ENCODE results near the gene RUNX2.
"Not testable (repeated sequence)": the region's sequence is repeated elsewhere in the genome, so short reads cannot be mapped to it uniquely, and the experiment has no call there.

Gene RUNX2

GRCh38 chr6:45457141-45457540 lies 129.0 kb downstream of the RUNX2 start:
- no peaks in the 10 kb centered on the region; the same call in 1 of the 2 replicates for H3K36me3 ChIP-seq (ENCODE audit: insufficient read depth, low read length)

GRCh38 chr6:45458672-45459071 lies 130.5 kb downstream of the RUNX2 start:
- Histone ChIP-seq H3K36me3 (ENCODE audit: insufficient read depth, low read length) (no peaks in the 10 kb centered on the region; the same call in 1 of the 2 replicates), H3K9ac (ENCODE audit: low read depth, low read length) (no peak overlapping the region), H3K4me1 (ENCODE audit: insufficient read depth, low read length) (peaks cover 7% of the 10 kb centered on the region)

More at GRCh38 chr6:45457141-45457540, 129.0 kb downstream of the RUNX2 start:
- H3K4me1 ChIP-seq (ENCODE audit: insufficient read depth, low read length) = peaks cover 9% of the 10 kb centered on the region
- H3K9me3 ChIP-seq (ENCODE audit: control insufficient read depth, insufficient read depth, low read length) = no peaks in the 10 kb centered on the region
- no peak overlapping the region for H3K9ac ChIP-seq (ENCODE audit: low read depth, low read length)

GRCh38 chr6:45460166-45460565 lies 132.0 kb downstream of the RUNX2 start:
- Histone ChIP-seq H3K36me3 (ENCODE audit: insufficient read depth, low read length) (no peaks in the 10 kb centered on the region; the same call in 1 of the 2 replicates), H3K4me1 (ENCODE audit: insufficient read depth, low read length) (no peaks in the 10 kb centered on the region), H3K9ac (ENCODE audit: low read depth, low read length) (no peak overlapping the region), H3K9me3 (ENCODE audit: control insufficient read depth, insufficient read depth, low read length) (no peaks in the 10 kb centered on the region)

More at GRCh38 chr6:45458672-45459071, 130.5 kb downstream of the RUNX2 start:
- no peaks in the 10 kb centered on the region for H3K9me3 ChIP-seq (ENCODE audit: control insufficient read depth, insufficient read depth, low read length)

GRCh38 chr6:45461486-45461885 lies 133.4 kb downstream of the RUNX2 start:
- H3K4me1 ChIP-seq (ENCODE audit: insufficient read depth, low read length) = no peaks in the 10 kb centered on the region
- no peaks in the 10 kb centered on the region for H3K9me3 ChIP-seq (ENCODE audit: control insufficient read depth, insufficient read depth, low read length)
- no peaks in the 10 kb centered on the region; the same call in 1 of the 2 replicates for H3K36me3 ChIP-seq (ENCODE audit: insufficient read depth, low read length)
- no peak overlapping the region for H3K9ac ChIP-seq (ENCODE audit: low read depth, low read length)

GRCh38 chr6:45462190-45463134 lies 134.3 kb downstream of the RUNX2 start:
- no peak overlapping the region for H3K9ac ChIP-seq (ENCODE audit: low read depth, low read length)
- H3K9me3 ChIP-seq (ENCODE audit: control insufficient read depth, insufficient read depth, low read length) = no peaks in the 10 kb centered on the region
- H3K36me3 ChIP-seq (ENCODE audit: insufficient read depth, low read length) = no peaks in the 10 kb centered on the region; the same call in 1 of the 2 replicates
- no peaks in the 10 kb centered on the region for H3K4me1 ChIP-seq (ENCODE audit: insufficient read depth, low read length)

- no peaks in the 10 kb centered on the region for H3K9me3 ChIP-seq (ENCODE audit: control insufficient read depth, insufficient read depth, low read length)
- no peak overlapping the region for H3K9ac ChIP-seq (ENCODE audit: low read depth, low read length)
- no peaks in the 10 kb centered on the region for H3K4me1 ChIP-seq (ENCODE audit: insufficient read depth, low read length)
- H3K36me3 ChIP-seq (ENCODE audit: insufficient read depth, low read length) = no peaks in the 10 kb centered on the region; the same call in 1 of the 2 replicates
Measured at GRCh38 chr6:45464685-45465084, 136.6 kb downstream of the RUNX2 start.

GRCh38 chr6:45466686-45467085 lies 138.6 kb downstream of the RUNX2 start:
- no peaks in the 10 kb centered on the region for H3K4me1 ChIP-seq (ENCODE audit: insufficient read depth, low read length)
- H3K9ac ChIP-seq (ENCODE audit: low read depth, low read length) = no peak overlapping the region
- no peaks in the 10 kb centered on the region for H3K36me3 ChIP-seq (ENCODE audit: insufficient read depth, low read length)
- no peaks in the 10 kb centered on the region for H3K9me3 ChIP-seq (ENCODE audit: control insufficient read depth, insufficient read depth, low read length)

GRCh38 chr6:45467417-45467816 lies 139.3 kb downstream of the RUNX2 start:
- H3K36me3 ChIP-seq (ENCODE audit: insufficient read depth, low read length); H3K9me3 ChIP-seq (ENCODE audit: control insufficient read depth, insufficient read depth, low read length); H3K4me1 ChIP-seq (ENCODE audit: insufficient read depth, low read length); H3K9ac ChIP-seq (ENCODE audit: low read depth, low read length): not testable (repeated sequence)

- Histone ChIP-seq H3K4me1 (ENCODE audit: insufficient read depth, low read length) (0 out of 2 replicates have a peak, but pooled peaks cover 2% of the 10 kb centered on the region), H3K9ac (ENCODE audit: low read depth, low read length) (no peak overlapping the region), H3K9me3 (ENCODE audit: control insufficient read depth, insufficient read depth, low read length) (no peaks in the 10 kb centered on the region), H3K36me3 (ENCODE audit: insufficient read depth, low read length) (no peaks in the 10 kb centered on the region)
Measured at GRCh38 chr6:45467853-45468252, 139.7 kb downstream of the RUNX2 start.

- Histone ChIP-seq H3K36me3 (ENCODE audit: insufficient read depth, low read length) (no peaks in the 10 kb centered on the region), H3K9me3 (ENCODE audit: control insufficient read depth, insufficient read depth, low read length) (no peaks in the 10 kb centered on the region), H3K9ac (ENCODE audit: low read depth, low read length) (no peak overlapping the region), H3K4me1 (ENCODE audit: insufficient read depth, low read length) (0 out of 2 replicates have a peak, but pooled peaks cover 3% of the 10 kb centered on the region)
Measured at GRCh38 chr6:45469663-45470062, 141.5 kb downstream of the RUNX2 start.

- Histone ChIP-seq H3K9me3 (ENCODE audit: control insufficient read depth, insufficient read depth, low read length) (no peaks in the 10 kb centered on the region), H3K36me3 (ENCODE audit: insufficient read depth, low read length) (no peaks in the 10 kb centered on the region), H3K4me1 (ENCODE audit: insufficient read depth, low read length) (0 out of 2 replicates have a peak, but pooled peaks cover 3% of the 10 kb centered on the region), H3K9ac (ENCODE audit: low read depth, low read length) (no peak overlapping the region)
Measured at GRCh38 chr6:45470131-45470738, 142.1 kb downstream of the RUNX2 start.

- Histone ChIP-seq H3K4me1 (ENCODE audit: insufficient read depth, low read length) (0 out of 2 replicates have a peak, but pooled peaks cover 3% of the 10 kb centered on the region), H3K9me3 (ENCODE audit: control insufficient read depth, insufficient read depth, low read length) (no peaks in the 10 kb centered on the region), H3K9ac (ENCODE audit: low read depth, low read length) (no peak overlapping the region), H3K36me3 (ENCODE audit: insufficient read depth, low read length) (no peaks in the 10 kb centered on the region)
Measured at GRCh38 chr6:45472382-45472781, 144.3 kb downstream of the RUNX2 start.

GRCh38 chr6:45473121-45473993 lies 145.2 kb downstream of the RUNX2 start:
- H3K4me1 ChIP-seq (ENCODE audit: insufficient read depth, low read length) = 0 out of 2 replicates have a peak, but pooled peaks cover 3% of the 10 kb centered on the region

GRCh38 chr6:45474376-45474775 lies 146.2 kb downstream of the RUNX2 start:
- H3K36me3 ChIP-seq (ENCODE audit: insufficient read depth, low read length) = no peaks in the 10 kb centered on the region
- H3K4me1 ChIP-seq (ENCODE audit: insufficient read depth, low read length) = 0 out of 2 replicates have a peak, but pooled peaks cover 3% of the 10 kb centered on the region
- H3K9me3 ChIP-seq (ENCODE audit: control insufficient read depth, insufficient read depth, low read length) = no peaks in the 10 kb centered on the region
- H3K9ac ChIP-seq (ENCODE audit: low read depth, low read length) = no peak overlapping the region

More at GRCh38 chr6:45473121-45473993, 145.2 kb downstream of the RUNX2 start:
- Histone ChIP-seq H3K9ac (ENCODE audit: low read depth, low read length) (no peak overlapping the region), H3K36me3 (ENCODE audit: insufficient read depth, low read length) (no peaks in the 10 kb centered on the region), H3K9me3 (ENCODE audit: control insufficient read depth, insufficient read depth, low read length) (no peaks in the 10 kb centered on the region)

Measured in ES-I3 (cell line).